Prostate gland (tissue), 2 donors: ENCODE results near the gene NT5DC1. TPM values are rescaled to one million over a fixed set of nuclear protein-coding genes. Genes with fewer than 3 reads are reported as not detected.

Source experiments
- DNase-seq: peaks from one replicate; pipeline ENCODE4 v3.0.0-alpha.2; 2019; ENCODE audit warnings: low spot score
- H3K27ac ChIP-seq, 2 donors: fragments of 200-600 bp; sonication (generic); 2 replicates each; pipeline ENCODE4 v1.5.1; 2017 to 2019
- H3K27me3 ChIP-seq: fragments of 200-600 bp; sonication (generic); replicated peaks from 2 replicates; pipeline ENCODE4 v1.5.1; 2019; ENCODE audit not compliant: insufficient read depth
- H3K36me3 ChIP-seq, 2 donors: fragments of 200-600 bp; sonication (generic); 1 replicate in 1 of 2; 2 replicates in 1 of 2; pipeline versions ENCODE4 v1.5.1 to v1.8.1; 2017 to 2019
- H3K4me1 ChIP-seq: fragments of 200-600 bp; sonication (generic); replicated peaks from 2 replicates; pipeline ENCODE4 v1.5.1; 2019
- H3K4me3 ChIP-seq, 2 donors: fragments of 200-600 bp; sonication (generic); 2 replicates each; pipeline ENCODE4 v1.5.1; 2017 to 2019
- H3K9me3 ChIP-seq: fragments of 200-600 bp; sonication (generic); 2 replicates; pipeline ENCODE4 v1.5.1; 2017
- CTCF ChIP-seq, 4 experiments: fragments of 200-600 bp in 2 of 4; fragments of 450-650 bp in 2 of 4; sonication (generic) in 2 of 4; IDR thresholded peaks; 1 replicate in 3 of 4; 2 replicates in 1 of 4; pipeline ENCODE4 v1.5.1; 2016 to 2019; ENCODE audit warnings: antibody characterized with exemption in 4 of 4, mild to moderate bottlenecking in 2 of 4, moderate library complexity in 2 of 4
- POLR2A ChIP-seq: fragments of 450-650 bp; IDR thresholded peaks from one replicate; pipeline ENCODE4 v1.6.1; 2016; ENCODE audit warnings: antibody characterized with exemption, mild to moderate bottlenecking
- POLR2AphosphoS5 ChIP-seq: sonication (generic); formaldehyde crosslinking; IDR thresholded peaks from one replicate; pipeline ENCODE4 v1.6.1; 2017; ENCODE audit warnings: antibody characterized with exemption
- WGBS: methylation state at CpG from one replicate; pipeline ENCODE4 v1.1.5; 2018; 5-methylcytosine and 5-hydroxymethylcytosine counted together
- intact Hi-C: fragments of 100-400 bp; cut with DNase I; formaldehyde crosslinking; loops from one replicate; pipeline ENCODE4 v1.14.2; 2022
- total RNA-seq, 2 donors: library from RNA; depleted of rRNA; stranded (reverse); fragments of >200 nt; gene quantifications; one replicate each; pipeline ENCODE4 v1.1.0, GENCODE V29; 2016

Gene NT5DC1
- total RNA-seq, 2 donors from 2014 or later: 12.3 to 26.1 TPM

GRCh38 chr6:116218172-116218633, 117.5 kb downstream of the NT5DC1 start:
- H3K27me3 ChIP-seq: no peaks in the 10 kb centered on the region

DNA sequence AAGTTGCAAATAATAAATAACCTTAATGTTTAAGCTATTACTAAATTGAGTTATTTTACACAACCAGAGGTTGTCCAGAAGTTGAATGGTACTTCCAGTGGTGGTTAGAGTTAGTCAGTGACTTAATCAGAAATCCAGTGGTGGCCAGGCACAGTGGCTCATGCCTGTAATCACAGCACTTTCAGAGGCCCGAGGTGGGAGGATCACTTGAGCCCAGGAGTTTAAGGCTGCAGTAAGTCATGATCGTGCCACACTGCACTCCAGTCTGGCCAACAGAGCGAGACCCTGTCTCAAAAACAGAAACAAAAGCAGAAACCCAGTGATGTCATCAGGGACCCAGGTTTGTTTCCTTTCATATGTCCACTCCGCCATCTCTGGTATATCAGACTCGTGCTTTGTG, 118.2 kb downstream of the NT5DC1 start:
- intact Hi-C loops: no loop called here
- H3K27me3 ChIP-seq: no peaks in the 10 kb centered on the region
- TF ChIP-seq CTCF (IDR thresholded peaks at IDR 0.05) (no peak), POLR2AphosphoS5 (no peak), POLR2A (no peak)
- no peaks in the 10 kb centered on the region for H3K9me3 ChIP-seq
- H3K4me1 ChIP-seq: no peaks in the 10 kb centered on the region
- no peaks in the 10 kb centered on the region for H3K36me3 ChIP-seq
- DNase-seq: no peak
- no peak overlapping the region for H3K27ac ChIP-seq
- WGBS: 93% methylated on average over 5 of the region's 5 CpGs
- no peak overlapping the region for H3K4me3 ChIP-seq

More at GRCh38 chr6:116218172-116218633, 117.5 kb downstream of the NT5DC1 start:
- Histone ChIP-seq H3K4me3 (no peak overlapping the region), H3K9me3 (no peaks in the 10 kb centered on the region), H3K36me3 (no peaks in the 10 kb centered on the region), H3K27ac (no peak overlapping the region), H3K4me1 (no peaks in the 10 kb centered on the region)
- WGBS: 45% methylated on average over 3 of the region's 3 CpGs
- intact Hi-C loops: no loop called here
- no peak for TF ChIP-seq POLR2A
- no peak for TF ChIP-seq POLR2AphosphoS5
- TF ChIP-seq CTCF (IDR thresholded peaks at IDR 0.05): peak in 3 of 4 experiments; percentile 29 to 37 (median 35)
- DNase-seq: no peak

DNA sequence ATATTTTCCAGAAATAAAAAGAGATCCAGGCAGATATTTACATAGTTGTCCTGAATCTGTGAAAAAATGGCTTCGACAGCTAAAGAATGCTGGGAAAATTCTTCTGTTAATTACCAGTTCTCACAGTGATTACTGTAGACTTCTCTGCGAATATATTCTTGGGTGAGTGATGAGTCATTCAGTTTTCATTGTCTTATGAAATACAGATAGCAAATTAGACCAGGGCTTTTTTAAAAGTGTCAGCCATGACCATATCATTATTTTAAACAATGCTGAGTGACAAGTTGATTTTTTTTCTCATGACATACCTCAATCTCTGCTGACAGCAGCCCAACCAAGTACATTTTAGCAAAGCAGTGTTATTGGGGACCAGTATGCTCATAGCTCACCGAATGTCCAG, 120.4 kb downstream of the NT5DC1 start:
- no peak overlapping the region for H3K27ac ChIP-seq
- H3K27me3 ChIP-seq: no peaks in the 10 kb centered on the region
- no peaks in the 10 kb centered on the region for H3K4me1 ChIP-seq
- H3K36me3 ChIP-seq: no peaks in the 10 kb centered on the region
- no peak overlapping the region for H3K4me3 ChIP-seq
- no peaks in the 10 kb centered on the region for H3K9me3 ChIP-seq
- WGBS: 87% methylated on average over 3 of the region's 3 CpGs
- no peak for TF ChIP-seq CTCF (IDR thresholded peaks at IDR 0.05)
- TF ChIP-seq POLR2AphosphoS5: no peak
- no peak for TF ChIP-seq POLR2A
- intact Hi-C loops: no loop called here
- DNase-seq: no peak

GRCh38 chr6:116221911-116222310, 121.3 kb downstream of the NT5DC1 start:
- 97% methylated on average over 2 of the region's 2 CpGs for WGBS
- TF ChIP-seq CTCF (IDR thresholded peaks at IDR 0.05): no peak
- no peak for TF ChIP-seq POLR2A
- TF ChIP-seq POLR2AphosphoS5: no peak
- Histone ChIP-seq H3K36me3 (no peaks in the 10 kb centered on the region), H3K27ac (no peak overlapping the region), H3K9me3 (no peaks in the 10 kb centered on the region), H3K4me1 (no peaks in the 10 kb centered on the region), H3K4me3 (no peak overlapping the region), H3K27me3 (no peaks in the 10 kb centered on the region)
- no peak for DNase-seq
- intact Hi-C loops: no loop called here

DNA sequence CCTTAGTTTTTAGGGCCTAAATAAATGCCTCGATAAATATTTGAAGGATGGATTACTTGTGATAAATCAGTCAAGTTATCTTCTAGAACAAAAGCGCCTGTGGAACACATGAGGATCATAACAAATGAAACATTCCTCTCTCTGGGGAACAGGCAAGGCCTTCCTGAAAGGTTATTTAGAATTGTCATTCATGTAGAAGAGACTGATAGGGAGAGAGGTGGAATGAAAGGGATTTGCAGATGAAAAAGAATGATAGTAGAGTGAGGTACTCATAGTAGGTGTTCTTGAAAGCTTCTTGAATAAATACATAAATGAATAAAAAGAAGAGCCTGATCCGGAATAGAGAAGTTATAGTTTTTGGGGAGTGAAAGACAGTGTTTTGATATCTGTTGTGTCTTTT, 122.7 kb downstream of the NT5DC1 start:
- WGBS: 87% methylated on average over 3 of the region's 3 CpGs
- Histone ChIP-seq H3K4me1 (no peaks in the 10 kb centered on the region), H3K9me3 (no peaks in the 10 kb centered on the region), H3K36me3 (no peaks in the 10 kb centered on the region), H3K4me3 (no peak overlapping the region), H3K27me3 (no peaks in the 10 kb centered on the region), H3K27ac (no peak overlapping the region)
- intact Hi-C loops: no loop called here
- TF ChIP-seq POLR2AphosphoS5: no peak
- no peak for TF ChIP-seq POLR2A
- TF ChIP-seq CTCF (IDR thresholded peaks at IDR 0.05): no peak
- no peak for DNase-seq
